Mucosa of rectum (tissue), 2 donors: Measurements from ENCODE around the gene CDHR2.

Source experiments
- H3K27ac ChIP-seq, 2 donors: one replicate each; pipeline ENCODE4 v1.7.0; 2013; ENCODE audit warnings: inconsistent platforms in 2 of 2, low read depth in 2 of 2, low read length in 2 of 2
- H3K27me3 ChIP-seq, 2 donors: one replicate each; pipeline ENCODE4 v1.7.0; 2013; ENCODE audit warnings: low read length in 2 of 2; ENCODE audit not compliant: control insufficient read depth in 2 of 2, insufficient read depth in 2 of 2
- H3K36me3 ChIP-seq, 2 donors: one replicate each; pipeline ENCODE4 v1.7.0; 2013; ENCODE audit warnings: low read length in 2 of 2; ENCODE audit not compliant: control insufficient read depth in 2 of 2, insufficient read depth in 2 of 2
- H3K4me1 ChIP-seq, 2 donors: one replicate each; pipeline ENCODE4 v1.7.0; 2013; ENCODE audit warnings: low read length in 2 of 2, mild to moderate bottlenecking in 1 of 2; ENCODE audit not compliant: control insufficient read depth in 2 of 2, insufficient read depth in 2 of 2
- H3K4me3 ChIP-seq, 2 donors: one replicate each; pipeline ENCODE4 v1.7.0; 2013; ENCODE audit warnings: low read length in 2 of 2
- H3K9ac ChIP-seq, 2 donors: one replicate each; pipeline ENCODE4 v1.7.0; 2013; ENCODE audit warnings: low read length in 2 of 2, low read depth in 1 of 2, mild to moderate bottlenecking in 1 of 2
- H3K9me3 ChIP-seq, 2 donors: one replicate each; pipeline ENCODE4 v1.7.0; 2013; ENCODE audit warnings: low read length in 2 of 2; ENCODE audit not compliant: control insufficient read depth in 2 of 2
- donor health status: healthy.
- donor health status: Normal muscosa, but diverticular disease.

The CDHR2 gene

DNA sequence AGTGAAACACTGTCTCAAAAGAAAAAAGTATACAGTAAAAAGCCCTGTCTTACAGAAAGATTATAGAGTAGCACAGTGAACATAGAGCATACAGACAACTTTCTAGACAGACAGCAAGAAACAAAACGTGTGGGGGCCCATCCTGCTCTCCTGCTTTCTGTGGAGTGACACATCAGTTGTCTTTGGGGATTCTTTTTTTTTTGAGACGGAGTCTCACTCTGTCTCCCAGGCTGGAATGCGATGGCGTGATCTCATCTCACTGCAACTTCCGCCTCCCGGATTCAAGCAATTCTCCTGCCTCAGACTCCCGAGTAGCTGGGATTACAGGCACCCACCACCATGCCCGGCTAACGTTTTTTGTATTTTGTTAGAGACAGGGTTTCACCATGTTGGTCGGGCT lies 14.9 kb downstream of the CDHR2 start:
- no peak overlapping the region for H3K27ac ChIP-seq
- H3K9me3 ChIP-seq, result no peaks in the 10 kb centered on the region

DNA sequence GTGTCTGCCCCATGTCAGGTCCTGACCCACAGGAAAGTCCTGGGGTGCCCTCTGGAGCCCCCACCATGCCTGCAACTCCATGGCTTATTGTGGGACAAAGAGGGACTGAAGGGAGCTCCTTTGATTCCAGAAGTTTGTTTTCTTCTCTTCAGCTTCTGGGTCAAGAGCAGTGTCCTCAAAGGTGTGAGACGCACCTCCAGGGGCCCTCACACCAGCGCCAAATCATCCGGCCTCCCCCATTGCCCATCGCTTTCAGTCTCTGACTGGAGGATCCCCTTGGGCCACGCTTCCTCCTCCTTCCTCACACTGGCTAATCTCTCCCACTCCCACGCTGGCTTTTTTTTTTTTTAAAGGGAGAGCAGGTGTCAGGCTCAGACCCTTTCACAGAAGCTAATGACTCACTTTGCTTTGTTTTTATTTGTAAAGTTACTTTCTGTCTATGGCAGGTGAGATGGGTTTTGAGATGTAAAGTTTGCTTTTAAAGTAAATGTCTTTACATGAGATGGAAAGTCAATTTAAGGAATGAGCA lies 16.7 kb downstream of the CDHR2 start:
- H3K36me3 ChIP-seq, result no peaks in the 10 kb centered on the region
- H3K9me3 ChIP-seq, result no peaks in the 10 kb centered on the region
- H3K4me3 ChIP-seq, result no peak overlapping the region
- H3K4me1 ChIP-seq, result no peaks in the 10 kb centered on the region
- no peak overlapping the region for H3K9ac ChIP-seq
- no peaks in the 10 kb centered on the region for H3K27me3 ChIP-seq
- H3K27ac ChIP-seq, result no peak overlapping the region

More for the DNA sequence above, 14.9 kb downstream of the CDHR2 start:
- H3K4me1 ChIP-seq, result no peaks in the 10 kb centered on the region
- H3K36me3 ChIP-seq, result no peaks in the 10 kb centered on the region
- no peak overlapping the region for H3K4me3 ChIP-seq
- H3K9ac ChIP-seq, result no peak overlapping the region
- H3K27me3 ChIP-seq, result no peaks in the 10 kb centered on the region

DNA sequence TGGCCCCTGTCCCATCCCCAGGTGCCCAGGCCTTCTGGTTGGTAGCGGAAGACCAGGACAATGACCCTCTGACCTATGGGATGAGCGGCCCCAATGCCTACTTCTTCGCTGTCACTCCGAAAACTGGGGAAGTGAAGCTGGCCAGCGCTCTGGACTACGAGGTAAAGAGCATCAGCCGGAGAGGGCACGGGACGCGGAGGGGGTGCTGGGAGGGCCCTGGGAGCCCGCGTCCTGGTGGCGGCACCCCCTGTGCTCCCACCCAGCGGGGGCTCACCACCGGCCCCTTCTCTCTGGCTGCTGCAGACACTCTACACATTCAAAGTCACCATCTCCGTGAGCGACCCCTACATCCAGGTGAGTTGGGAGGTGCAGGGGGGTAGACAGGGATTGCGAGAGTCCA lies 19.5 kb downstream of the CDHR2 start:
- H3K27me3 ChIP-seq, result no peaks in the 10 kb centered on the region

DNA sequence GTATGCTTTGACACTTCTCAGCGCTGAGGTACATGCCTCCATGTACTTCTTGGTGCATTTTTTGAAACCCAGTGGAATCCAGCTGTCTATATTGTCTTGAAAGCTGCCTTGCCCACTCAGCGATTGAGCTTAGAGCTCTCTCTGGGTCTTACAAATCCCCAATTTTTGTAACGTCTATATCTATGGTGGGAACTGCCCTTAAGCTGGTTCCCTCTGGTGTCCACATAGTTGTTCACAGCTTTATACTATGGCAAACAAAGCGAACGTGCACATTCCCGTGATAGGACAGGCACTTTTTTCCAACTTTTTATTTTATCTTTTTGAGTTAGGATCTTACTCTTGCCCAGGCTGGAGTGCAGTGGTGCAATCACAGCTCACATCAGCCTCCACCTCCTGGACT lies 20.9 kb downstream of the CDHR2 start:
- no peaks in the 10 kb centered on the region for H3K36me3 ChIP-seq
- no peaks in the 10 kb centered on the region for H3K27me3 ChIP-seq
- no peaks in the 10 kb centered on the region for H3K9me3 ChIP-seq
- H3K27ac ChIP-seq, result no peak overlapping the region
- H3K9ac ChIP-seq, result no peak overlapping the region
- H3K4me3 ChIP-seq, result no peak overlapping the region
- no peaks in the 10 kb centered on the region for H3K4me1 ChIP-seq

More for the DNA sequence above, 19.5 kb downstream of the CDHR2 start:
- Histone ChIP-seq H3K9ac (no peak overlapping the region), H3K36me3 (no peaks in the 10 kb centered on the region), H3K9me3 (no peaks in the 10 kb centered on the region), H3K4me1 (no peaks in the 10 kb centered on the region), H3K4me3 (no peak overlapping the region), H3K27ac (no peak overlapping the region)

DNA sequence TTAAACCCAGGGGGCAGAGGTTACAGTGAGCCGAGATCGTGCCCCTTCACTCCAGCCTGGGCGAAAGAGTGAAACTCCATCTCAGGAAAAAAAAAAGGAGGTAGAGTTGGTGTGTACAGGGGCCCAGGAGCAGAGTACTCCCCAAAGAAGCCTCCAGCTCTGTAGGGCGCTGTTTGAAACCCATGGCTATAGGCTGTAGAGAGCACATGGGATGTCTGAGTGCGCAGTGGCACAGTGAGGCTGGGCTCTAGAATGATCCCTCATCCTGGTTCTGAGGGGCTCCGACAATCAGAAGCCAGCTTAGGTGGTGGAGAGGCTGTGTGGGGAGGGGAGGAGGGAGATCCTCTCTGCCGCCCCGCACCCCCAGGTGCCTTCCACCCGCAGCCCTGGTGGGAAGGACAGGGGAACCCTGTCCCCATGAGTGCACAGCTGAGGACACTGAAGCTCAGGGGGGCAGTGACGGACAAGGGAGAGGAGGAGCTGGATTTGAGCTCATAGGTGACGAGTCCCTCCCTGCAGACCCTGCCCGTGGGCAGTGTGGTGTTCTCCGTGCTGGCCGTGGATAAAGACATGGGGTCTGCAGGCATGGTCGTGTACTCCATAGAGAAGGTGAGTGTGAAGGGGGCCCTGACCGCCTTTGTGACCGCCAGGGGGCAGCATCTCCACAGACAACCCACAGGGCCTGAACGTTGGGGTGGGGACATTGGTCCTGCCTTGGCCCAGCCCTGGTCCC lies 24.6 kb downstream of the CDHR2 start:
- H3K9me3 ChIP-seq, result no peaks in the 10 kb centered on the region
- H3K4me3 ChIP-seq, result no peak overlapping the region
- no peaks in the 10 kb centered on the region for H3K4me1 ChIP-seq
- no peaks in the 10 kb centered on the region for H3K36me3 ChIP-seq
- H3K9ac ChIP-seq, result no peak overlapping the region
- no peaks in the 10 kb centered on the region for H3K27me3 ChIP-seq
- no peak overlapping the region for H3K27ac ChIP-seq

DNA sequence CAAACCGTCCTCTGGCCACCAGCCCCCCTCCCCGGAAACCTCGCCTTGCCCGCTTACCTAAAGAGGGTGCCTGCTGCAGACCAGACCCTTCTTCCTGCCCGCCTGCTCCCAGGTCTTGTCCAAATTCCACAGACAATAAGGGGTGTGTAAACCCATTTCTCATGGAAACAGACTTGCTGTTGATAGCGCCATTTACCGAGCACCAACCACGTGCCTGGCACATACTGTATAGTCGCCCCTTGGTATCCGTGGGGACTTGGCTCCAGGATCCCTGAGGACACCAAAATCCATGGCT lies 25.1 kb downstream of the CDHR2 start:
- Histone ChIP-seq H3K4me1 (no peaks in the 10 kb centered on the region), H3K4me3 (no peak overlapping the region), H3K27me3 (no peaks in the 10 kb centered on the region), H3K36me3 (no peaks in the 10 kb centered on the region), H3K9ac (no peak overlapping the region), H3K9me3 (no peaks in the 10 kb centered on the region), H3K27ac (no peak overlapping the region)

DNA sequence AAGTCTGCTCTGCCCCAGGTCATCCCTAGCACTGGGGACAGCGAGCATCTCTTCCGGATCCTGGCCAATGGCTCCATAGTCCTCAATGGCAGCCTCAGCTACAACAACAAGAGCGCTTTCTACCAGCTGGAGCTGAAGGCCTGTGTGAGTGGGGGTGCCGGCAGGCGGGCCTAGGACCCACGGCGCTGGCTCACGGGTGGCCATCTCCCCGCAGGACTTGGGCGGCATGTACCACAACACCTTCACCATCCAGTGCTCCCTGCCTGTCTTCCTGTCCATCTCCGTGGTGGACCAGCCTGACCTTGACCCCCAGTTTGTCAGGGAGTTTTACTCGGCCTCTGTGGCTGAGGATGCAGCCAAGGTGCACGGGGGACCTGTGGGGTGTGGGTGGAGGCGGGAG lies 25.9 kb downstream of the CDHR2 start:
- Histone ChIP-seq H3K27me3 (no peaks in the 10 kb centered on the region), H3K4me3 (no peak overlapping the region), H3K36me3 (no peaks in the 10 kb centered on the region), H3K4me1 (no peaks in the 10 kb centered on the region), H3K27ac (no peak overlapping the region), H3K9me3 (no peaks in the 10 kb centered on the region), H3K9ac (no peak overlapping the region)

DNA sequence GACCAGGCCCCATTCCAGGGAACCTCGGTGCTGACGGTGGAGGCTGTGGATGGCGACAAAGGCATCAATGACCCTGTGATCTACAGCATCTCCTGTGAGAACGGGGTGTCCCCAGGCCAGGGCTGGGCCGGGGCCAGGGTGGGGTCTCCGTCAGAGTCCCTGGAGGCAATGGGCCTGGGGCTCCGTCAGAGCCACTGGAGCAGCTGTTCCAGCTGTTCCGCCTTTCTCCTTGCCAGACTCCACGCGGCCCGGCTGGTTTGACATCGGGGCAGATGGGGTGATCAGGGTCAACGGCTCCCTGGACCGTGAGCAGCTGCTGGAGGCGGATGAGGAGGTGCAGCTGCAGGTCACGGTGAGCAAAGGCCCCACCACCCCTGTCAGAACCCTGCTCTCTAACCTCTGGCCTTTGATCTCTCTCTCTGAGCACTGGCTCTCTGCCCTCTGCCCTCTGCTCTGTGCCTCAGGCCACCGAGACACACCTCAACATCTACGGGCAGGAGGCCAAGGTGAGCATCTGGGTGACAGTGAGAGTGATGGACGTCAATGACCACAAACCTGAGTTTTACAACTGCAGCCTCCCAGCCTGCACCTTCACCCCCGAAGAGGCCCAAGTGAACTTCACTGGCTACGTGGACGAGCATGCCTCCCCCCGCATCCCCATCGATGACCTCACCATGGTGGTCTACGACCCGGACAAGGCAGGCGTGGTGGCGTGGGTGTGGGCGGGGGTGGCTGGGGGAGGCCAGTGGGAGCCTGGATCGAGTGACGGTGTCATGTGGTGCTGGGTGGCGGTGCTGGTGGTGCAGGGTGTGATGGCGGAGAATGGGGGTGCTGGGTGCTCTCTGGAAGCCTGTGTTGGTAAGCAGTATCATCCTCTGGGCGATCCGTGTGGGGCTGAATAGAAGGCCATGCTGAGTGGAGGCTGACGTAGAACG lies 26.6 kb downstream of the CDHR2 start:
- Histone ChIP-seq H3K9me3 (no peaks in the 10 kb centered on the region), H3K27me3 (no peaks in the 10 kb centered on the region), H3K4me3 (no peak overlapping the region), H3K36me3 (no peaks in the 10 kb centered on the region), H3K4me1 (no peaks in the 10 kb centered on the region), H3K27ac (no peak overlapping the region), H3K9ac (no peak overlapping the region)

DNA sequence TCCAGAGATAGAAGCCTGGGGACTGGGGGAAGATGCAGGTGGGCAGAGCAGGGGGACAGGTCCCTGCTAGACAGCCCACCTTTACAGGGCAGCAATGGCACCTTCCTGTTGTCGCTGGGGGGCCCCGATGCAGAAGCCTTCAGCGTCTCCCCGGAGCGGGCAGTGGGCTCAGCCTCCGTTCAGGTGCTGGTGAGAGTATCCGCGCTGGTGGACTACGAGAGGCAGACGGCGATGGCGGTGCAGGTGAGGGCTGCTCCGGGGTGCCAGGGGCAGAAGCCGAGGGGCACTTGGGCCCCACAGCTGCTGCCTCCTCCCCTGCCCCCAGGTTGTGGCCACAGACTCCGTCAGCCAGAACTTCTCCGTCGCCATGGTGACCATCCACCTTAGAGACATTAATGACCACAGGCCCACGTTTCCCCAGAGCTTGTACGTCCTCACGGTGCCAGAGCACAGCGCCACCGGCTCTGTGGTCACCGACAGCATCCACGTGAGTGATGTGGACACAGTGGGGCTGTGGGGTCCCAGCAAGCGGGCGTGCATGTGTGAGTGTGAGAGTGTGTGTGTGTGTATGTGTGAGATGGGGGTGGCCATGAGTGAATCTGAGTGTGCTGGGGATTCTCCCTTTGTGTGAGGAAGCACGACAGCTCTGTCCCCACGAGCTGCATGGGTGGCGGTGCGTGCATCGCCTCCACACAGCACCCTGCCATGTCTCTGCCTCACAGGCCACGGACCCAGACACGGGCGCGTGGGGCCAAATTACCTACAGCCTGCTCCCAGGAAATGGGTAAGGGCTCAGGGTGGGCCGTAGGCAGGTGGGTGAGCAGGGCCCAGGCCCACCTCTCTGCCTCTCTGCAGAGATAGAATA lies 28.4 kb downstream of the CDHR2 start:
- Histone ChIP-seq H3K4me1 (no peaks in the 10 kb centered on the region), H3K27ac (no peak overlapping the region), H3K36me3 (peaks cover under 1% of the 10 kb centered on the region in 2 donors), H3K9me3 (no peaks in the 10 kb centered on the region), H3K9ac (no peak overlapping the region), H3K4me3 (no peak overlapping the region), H3K27me3 (no peaks in the 10 kb centered on the region)
